ENCODE results near the gene RMI2. TPM values are rescaled to one million over a fixed set of nuclear protein-coding genes. Genes with fewer than 3 reads are reported as not detected.
A peak's percentile ranks its signal among the peaks of the same experiment; 100 is the strongest.

Gene RMI2
- total and polyA plus RNA-seq, 11 donors = 0.23 to 6.6 (median 0.76) TPM; not detected in 2

- ATAC-seq (no peak), DNase-seq (peak in 1 of 5 donors; percentile 1)
- TF ChIP-seq POLR2A (IDR thresholded peaks at IDR 0.05) (no peak), CTCF (IDR thresholded peaks at IDR 0.05) (no peak)
- no peaks in the 10 kb centered on the region for H3K36me3 ChIP-seq
- H3K9me3 ChIP-seq = no peaks in the 10 kb centered on the region
- no peaks in the 10 kb centered on the region for H3K27me3 ChIP-seq
- intact Hi-C loops (cut with DNase I) = no loop called here
- peaks cover 0 to 9% (median 4%) of the 10 kb centered on the region in 12 donors for H3K4me1 ChIP-seq
- H3K27ac ChIP-seq = no peak overlapping the region
- 65 to 87% (median 73%) methylated on average over 4 of the region's 4 CpGs for WGBS, 4 donors
- H3K4me3 ChIP-seq = no peak overlapping the region
These were observed 4.5 kb upstream of the RMI2 start for GRCh38 chr16:11340710-11341109.

GRCh38 chr16:11341371-11341770 lies 3.9 kb upstream of the RMI2 start:
- Histone ChIP-seq H3K27me3 (no peaks in the 10 kb centered on the region), H3K27ac (no peak overlapping the region), H3K4me1 (peaks cover 0 to 16% (median 7%) of the 10 kb centered on the region in 12 donors), H3K9me3 (no peaks in the 10 kb centered on the region), H3K4me3 (no peak overlapping the region), H3K36me3 (no peaks in the 10 kb centered on the region)
- no peak for TF ChIP-seq POLR2A (IDR thresholded peaks at IDR 0.05)
- TF ChIP-seq CTCF (IDR thresholded peaks at IDR 0.05) = no peak
- WGBS, 4 donors = 84 to 96% (median 90%) methylated on average over 9 of the region's 9 CpGs
- ATAC-seq (no peak), DNase-seq (peak in 1 of 5 donors; percentile 18)
- intact Hi-C loops (cut with DNase I) = no loop called here

GRCh38 chr16:11342021-11342855 lies 3.0 kb upstream of the RMI2 start:
- Histone ChIP-seq H3K27ac (no peak overlapping the region), H3K9me3 (no peaks in the 10 kb centered on the region), H3K4me3 (no peak overlapping the region), H3K27me3 (no peaks in the 10 kb centered on the region), H3K4me1 (peaks cover 0 to 21% (median 7%) of the 10 kb centered on the region in 12 donors), H3K36me3 (no peaks in the 10 kb centered on the region)
- DNase-seq = peak in 1 of 5 donors; percentile 14
- intact Hi-C loops (cut with DNase I) = no loop called here
- ATAC-seq = no peak
- TF ChIP-seq POLR2A (IDR thresholded peaks at IDR 0.05) = no peak
- WGBS, 4 donors = 58 to 76% (median 72%) methylated on average over 5 of the region's 5 CpGs

GRCh38 chr16:11346700-11347319 lies 1.6 kb downstream of the RMI2 start:
- Histone ChIP-seq H3K9me3 (no peaks in the 10 kb centered on the region), H3K36me3 (no peaks in the 10 kb centered on the region), H3K4me3 (no peak overlapping the region), H3K27me3 (no peaks in the 10 kb centered on the region), H3K27ac (no peak overlapping the region), H3K4me1 (peaks cover 0 to 51% (median 18%) of the 10 kb centered on the region in 12 donors)
- ATAC-seq (no peak), DNase-seq (peak in 1 of 5 donors; percentile 18)
- no peak for TF ChIP-seq CTCF (IDR thresholded peaks at IDR 0.05)
- no peak for TF ChIP-seq POLR2A (IDR thresholded peaks at IDR 0.05)
- 74 to 90% (median 80%) methylated on average over 9 of the region's 9 CpGs for whole genome bisulfite sequencing, 4 donors
- intact Hi-C loops (cut with DNase I) = loop anchor here in 1 of 10 donors (5.0 kb wide), 1 partner anchor 85 kb away; no protein-coding TSS in a partner anchor
